IPS-20b (cell line): ENCODE data around the gene FBXO38.
A peak's percentile ranks its signal among the peaks of the same experiment; 100 is the strongest.

Source experiments
- H3K27ac ChIP-seq: one replicate; pipeline ENCODE4 v1.5.1; 2013; ENCODE audit warnings: low read length
- H3K27me3 ChIP-seq: 2 replicates; pipeline ENCODE4 v1.6.1; 2013; ENCODE audit warnings: mild to moderate bottlenecking, low read length, inconsistent platforms; ENCODE audit not compliant: insufficient read depth
- H3K36me3 ChIP-seq: 2 replicates; pipeline ENCODE4 v1.6.1; 2013; ENCODE audit warnings: low read depth, mild to moderate bottlenecking, inconsistent platforms, low read length, moderate library complexity; ENCODE audit not compliant: insufficient read depth
- H3K4me1 ChIP-seq: 2 replicates; pipeline ENCODE4 v1.6.1; 2013; ENCODE audit warnings: mild to moderate bottlenecking, control low read depth, inconsistent platforms, low read length, moderate library complexity; ENCODE audit not compliant: insufficient read depth
- H3K4me3 ChIP-seq: 2 replicates; pipeline ENCODE4 v1.5.1; 2013; ENCODE audit warnings: mild to moderate bottlenecking, low read length, inconsistent platforms
- H3K9ac ChIP-seq: 2 replicates; pipeline ENCODE4 v1.6.1; 2013; ENCODE audit warnings: low read depth, mild to moderate bottlenecking, inconsistent platforms, low read length, moderate library complexity
- H3K9me3 ChIP-seq: 2 replicates; pipeline ENCODE4 v1.6.1; 2013; ENCODE audit warnings: mild to moderate bottlenecking, low read depth, low read length, inconsistent platforms; ENCODE audit not compliant: insufficient read depth

FBXO38 gene

GRCh38 chr5:148388696-148389095 lies 4.9 kb downstream of the FBXO38 start:
- H3K4me3 ChIP-seq: no peak overlapping the region
- H3K4me1 ChIP-seq: peaks cover 18% of the 10 kb centered on the region
- H3K27ac ChIP-seq: no peak overlapping the region

GRCh38 chr5:148390914-148391313 lies 7.2 kb downstream of the FBXO38 start:
- no peaks in the 10 kb centered on the region for H3K9me3 ChIP-seq
- peaks cover 23% of the 10 kb centered on the region for H3K4me1 ChIP-seq
- H3K27me3 ChIP-seq: no peaks in the 10 kb centered on the region
- H3K9ac ChIP-seq: no peak overlapping the region
- no peak overlapping the region for H3K27ac ChIP-seq
- peaks cover 24% of the 10 kb centered on the region; the same call in 1 of the 2 replicates for H3K36me3 ChIP-seq
- no peak overlapping the region for H3K4me3 ChIP-seq

More at GRCh38 chr5:148388696-148389095, 4.9 kb downstream of the FBXO38 start:
- H3K27me3 ChIP-seq: no peaks in the 10 kb centered on the region
- H3K9ac ChIP-seq: no peak overlapping the region
- peaks cover 5% of the 10 kb centered on the region; the same call in 1 of the 2 replicates for H3K36me3 ChIP-seq
- H3K9me3 ChIP-seq: no peaks in the 10 kb centered on the region

DNA sequence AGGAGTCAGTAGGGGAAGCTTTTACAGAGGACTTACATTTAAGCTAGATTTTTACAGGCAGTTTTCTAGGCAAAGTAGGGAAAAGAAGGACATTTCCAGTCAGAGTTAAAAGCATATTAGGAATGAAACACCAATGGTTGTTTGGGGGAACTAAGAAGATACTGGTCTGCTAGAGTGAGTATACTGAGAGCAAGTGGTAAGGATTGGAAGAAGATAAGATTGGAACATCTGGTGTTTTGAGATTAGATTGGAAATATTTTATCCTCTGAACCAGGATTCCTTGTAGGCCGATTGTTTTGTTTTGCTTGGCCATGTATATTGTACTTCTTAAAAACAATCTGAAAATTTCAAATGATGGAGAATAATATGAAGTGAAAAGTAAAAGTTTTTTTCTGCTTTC lies 7.7 kb downstream of the FBXO38 start:
- no peak overlapping the region for H3K4me3 ChIP-seq
- H3K27me3 ChIP-seq: no peaks in the 10 kb centered on the region
- H3K4me1 ChIP-seq: peaks cover 23% of the 10 kb centered on the region
- no peak overlapping the region for H3K27ac ChIP-seq
- H3K9me3 ChIP-seq: no peaks in the 10 kb centered on the region
- H3K36me3 ChIP-seq: peaks cover 29% of the 10 kb centered on the region; the same call in 1 of the 2 replicates
- H3K9ac ChIP-seq: no peak overlapping the region

DNA sequence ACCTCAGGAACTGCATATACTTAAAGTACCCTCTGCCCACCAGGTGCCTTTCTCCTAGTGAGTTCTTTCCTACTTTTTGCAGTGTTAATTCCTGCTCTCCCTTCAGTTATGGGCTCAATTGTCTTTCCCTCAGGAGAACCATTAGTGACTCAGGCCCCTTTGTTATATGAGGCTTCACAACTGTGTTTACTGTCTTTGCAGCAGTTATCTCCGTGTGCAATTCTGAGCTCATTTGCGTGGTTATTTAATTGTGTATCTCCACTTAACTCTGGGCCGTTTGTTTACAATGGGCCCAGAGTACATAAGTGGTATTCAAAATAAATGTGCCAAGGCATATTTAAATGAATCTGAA lies 9.6 kb downstream of the FBXO38 start:
- Histone ChIP-seq H3K27ac (peak overlapping the region; percentile 18), H3K4me3 (0 out of 2 replicates have a peak overlapping the region, but pooled peaks have one; percentile 13), H3K9me3 (no peaks in the 10 kb centered on the region), H3K4me1 (peaks cover 37% of the 10 kb centered on the region), H3K36me3 (peaks cover 24% of the 10 kb centered on the region; the same call in 1 of the 2 replicates), H3K9ac (no peak overlapping the region; the same call in 1 of the 2 replicates), H3K27me3 (no peaks in the 10 kb centered on the region)

GRCh38 chr5:148394587-148395019 lies 10.8 kb downstream of the FBXO38 start:
- H3K27ac ChIP-seq: no peak overlapping the region
- no peaks in the 10 kb centered on the region for H3K9me3 ChIP-seq
- H3K36me3 ChIP-seq: peaks cover 32% of the 10 kb centered on the region
- peaks cover 47% of the 10 kb centered on the region for H3K4me1 ChIP-seq
- H3K4me3 ChIP-seq: no peak overlapping the region
- H3K27me3 ChIP-seq: no peaks in the 10 kb centered on the region
- H3K9ac ChIP-seq: no peak overlapping the region

- Histone ChIP-seq H3K27me3 (no peaks in the 10 kb centered on the region), H3K4me3 (no peak overlapping the region), H3K9me3 (no peaks in the 10 kb centered on the region), H3K27ac (no peak overlapping the region), H3K9ac (no peak overlapping the region), H3K36me3 (peaks cover 36% of the 10 kb centered on the region), H3K4me1 (peaks cover 47% of the 10 kb centered on the region)
Measured at GRCh38 chr5:148395031-148395430, 11.3 kb downstream of the FBXO38 start.

DNA sequence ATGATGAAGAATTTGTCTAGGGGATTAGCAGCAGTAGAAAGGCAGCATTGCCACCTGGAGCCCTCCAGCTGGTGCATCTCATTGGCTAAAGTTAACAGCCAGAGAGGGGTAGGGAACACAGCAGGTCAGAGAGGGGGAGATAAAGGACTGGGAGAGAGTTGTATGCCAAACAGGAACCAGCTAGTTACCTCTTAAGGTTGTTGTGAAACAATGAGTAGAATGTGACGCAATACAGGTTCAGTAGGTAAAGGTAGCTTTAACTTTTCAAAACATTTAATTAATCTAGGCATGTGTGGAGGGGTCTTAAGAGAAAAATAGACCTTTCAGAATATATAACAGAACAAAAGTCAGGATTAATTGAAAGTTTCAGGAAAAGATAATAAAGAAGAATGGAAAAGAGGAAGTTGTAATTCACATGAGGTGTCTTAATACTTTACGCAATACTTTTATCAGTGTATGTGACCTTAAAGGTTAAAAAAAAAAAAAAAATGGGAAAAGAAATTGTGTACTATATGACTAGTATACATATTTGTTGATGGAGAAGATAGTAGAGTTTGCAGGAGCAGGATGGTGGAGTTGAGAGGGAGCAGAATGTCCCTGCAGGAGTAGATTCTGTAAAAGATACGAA lies 14.3 kb downstream of the FBXO38 start:
- no peaks in the 10 kb centered on the region for H3K9me3 ChIP-seq
- 0 out of 2 replicates have a peak overlapping the region, but pooled peaks have one; percentile 11 for H3K4me3 ChIP-seq
- peaks cover 34% of the 10 kb centered on the region for H3K4me1 ChIP-seq
- peak overlapping the region; percentile 71; the same call in 1 of the 2 replicates for H3K9ac ChIP-seq
- H3K36me3 ChIP-seq: peaks cover 66% of the 10 kb centered on the region
- H3K27ac ChIP-seq: peak overlapping the region; percentile 86
- no peaks in the 10 kb centered on the region for H3K27me3 ChIP-seq

- Histone ChIP-seq H3K36me3 (peaks cover 73% of the 10 kb centered on the region), H3K27ac (peak overlapping the region; percentile 86), H3K4me3 (no peak overlapping the region), H3K4me1 (peaks cover 29% of the 10 kb centered on the region), H3K9me3 (no peaks in the 10 kb centered on the region), H3K9ac (peak overlapping the region; percentile 71; the same call in 1 of the 2 replicates), H3K27me3 (no peaks in the 10 kb centered on the region)
Measured at GRCh38 chr5:148398698-148399121, 15.0 kb downstream of the FBXO38 start.

GRCh38 chr5:148401604-148402003 lies 17.8 kb downstream of the FBXO38 start:
- H3K36me3 ChIP-seq: peaks cover 78% of the 10 kb centered on the region
- no peak overlapping the region for H3K4me3 ChIP-seq
- no peaks in the 10 kb centered on the region for H3K27me3 ChIP-seq
- no peak overlapping the region for H3K27ac ChIP-seq
- no peak overlapping the region for H3K9ac ChIP-seq
- peaks cover 23% of the 10 kb centered on the region for H3K4me1 ChIP-seq
- no peaks in the 10 kb centered on the region for H3K9me3 ChIP-seq

DNA sequence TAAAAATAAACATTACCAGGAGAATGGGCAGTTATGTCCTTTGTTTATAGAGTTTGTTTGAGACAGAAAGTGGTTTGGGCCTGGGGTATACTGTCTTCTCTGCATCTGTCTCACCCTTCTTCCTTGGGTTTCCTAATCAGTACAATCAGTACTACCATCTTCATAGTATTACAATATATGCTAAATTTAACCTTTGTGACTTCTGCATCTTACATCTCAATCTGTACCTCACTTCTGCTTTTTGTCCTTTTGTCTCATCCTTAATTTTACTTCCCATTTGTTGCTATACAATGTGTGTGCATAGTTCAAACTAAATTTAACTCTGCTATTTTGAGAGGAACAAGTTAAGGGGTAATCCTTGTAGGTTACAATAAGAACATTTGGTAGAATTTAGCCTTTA lies 19.6 kb downstream of the FBXO38 start:
- Histone ChIP-seq H3K4me1 (peaks cover 10% of the 10 kb centered on the region; the same call in 1 of the 2 replicates), H3K4me3 (no peak overlapping the region), H3K9me3 (no peaks in the 10 kb centered on the region), H3K27ac (no peak overlapping the region), H3K27me3 (no peaks in the 10 kb centered on the region), H3K36me3 (peaks cover 91% of the 10 kb centered on the region), H3K9ac (no peak overlapping the region)

DNA sequence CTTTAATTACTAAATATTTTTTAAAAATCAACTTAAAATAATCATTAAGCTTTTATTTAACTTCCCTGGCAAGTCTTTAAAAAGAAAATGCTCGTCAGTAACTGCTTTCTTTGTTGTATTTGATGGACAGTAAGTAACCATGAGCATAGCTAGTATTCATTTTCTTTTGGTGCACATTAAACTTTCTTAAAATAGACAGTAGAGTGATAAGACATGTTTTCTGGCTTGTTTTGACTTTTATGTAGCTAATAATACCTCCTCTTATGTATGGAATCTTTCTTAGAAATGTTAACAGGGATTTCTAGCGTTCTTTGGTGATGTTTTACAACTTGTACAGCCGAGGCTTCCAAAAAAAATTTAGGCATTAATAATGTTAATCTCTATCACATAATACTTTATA lies 22.6 kb downstream of the FBXO38 start:
- H3K27ac ChIP-seq: no peak overlapping the region
- H3K9me3 ChIP-seq: no peaks in the 10 kb centered on the region
- H3K4me3 ChIP-seq: no peak overlapping the region
- peaks cover 95% of the 10 kb centered on the region for H3K36me3 ChIP-seq
- H3K27me3 ChIP-seq: no peaks in the 10 kb centered on the region
- no peak overlapping the region for H3K9ac ChIP-seq
- no peaks in the 10 kb centered on the region for H3K4me1 ChIP-seq

GRCh38 chr5:148408092-148408491 lies 24.3 kb downstream of the FBXO38 start:
- no peak overlapping the region for H3K27ac ChIP-seq
- H3K9me3 ChIP-seq: no peaks in the 10 kb centered on the region
- no peak overlapping the region for H3K4me3 ChIP-seq
- H3K4me1 ChIP-seq: no peaks in the 10 kb centered on the region
- H3K27me3 ChIP-seq: no peaks in the 10 kb centered on the region
- H3K9ac ChIP-seq: no peak overlapping the region
- H3K36me3 ChIP-seq: peaks cover 95% of the 10 kb centered on the region
